ENCODE results near the gene KRTAP29-1.
"Not testable (repeated sequence)": the region's sequence is repeated elsewhere in the genome, so short reads cannot be mapped to it uniquely, and the experiment has no call there.

Gene KRTAP29-1, protein sequence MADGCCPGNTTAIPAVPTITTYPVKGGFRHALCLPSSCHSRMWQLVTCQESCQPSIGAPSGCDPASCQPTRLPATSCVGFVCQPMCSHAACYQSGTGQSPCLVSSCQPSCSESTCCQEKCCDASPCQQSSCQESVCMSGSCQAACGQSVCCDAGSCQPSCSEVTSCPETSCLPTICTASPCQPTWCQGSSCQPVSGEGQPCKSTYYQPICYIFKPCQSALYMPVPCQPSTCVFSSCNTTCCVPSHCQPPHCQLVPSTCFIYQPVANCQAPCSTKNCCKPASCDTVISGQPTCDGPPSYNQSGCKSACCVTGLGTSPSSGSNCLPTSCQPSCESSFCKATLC

DNA sequence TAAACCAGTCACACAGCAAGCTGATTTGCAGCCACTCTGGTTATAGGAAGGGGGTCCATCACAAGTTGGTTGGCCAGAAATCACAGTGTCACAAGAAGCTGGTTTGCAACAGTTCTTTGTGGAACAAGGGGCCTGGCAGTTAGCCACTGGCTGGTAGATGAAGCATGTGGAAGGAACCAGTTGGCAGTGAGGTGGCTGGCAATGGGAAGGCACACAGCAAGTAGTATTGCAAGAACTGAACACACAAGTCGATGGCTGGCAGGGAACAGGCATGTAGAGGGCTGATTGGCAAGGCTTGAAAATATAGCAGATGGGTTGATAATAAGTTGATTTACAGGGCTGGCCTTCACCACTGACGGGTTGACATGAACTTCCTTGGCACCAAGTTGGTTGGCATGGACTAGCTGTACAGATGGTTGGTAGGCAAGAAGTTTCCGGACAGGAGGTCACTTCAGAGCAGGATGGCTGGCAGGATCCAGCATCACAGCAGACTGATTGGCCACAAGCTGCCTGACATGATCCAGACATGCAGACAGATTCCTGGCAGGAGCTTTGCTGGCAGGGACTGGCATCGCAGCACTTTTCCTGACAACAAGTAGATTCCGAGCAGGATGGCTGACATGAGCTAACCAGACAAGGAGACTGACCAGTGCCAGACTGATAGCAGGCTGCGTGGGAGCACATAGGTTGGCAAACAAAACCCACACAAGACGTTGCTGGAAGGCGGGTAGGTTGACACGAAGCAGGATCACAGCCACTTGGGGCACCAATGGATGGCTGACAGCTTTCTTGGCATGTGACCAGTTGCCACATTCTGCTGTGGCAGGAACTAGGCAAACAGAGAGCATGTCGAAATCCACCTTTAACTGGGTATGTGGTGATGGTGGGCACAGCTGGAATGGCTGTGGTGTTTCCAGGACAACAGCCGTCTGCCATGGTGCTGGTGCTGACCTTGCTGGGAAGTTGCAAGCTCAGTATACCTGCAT lies at the start of gene KRTAP29-1:
TSS of gene KRTAP29-1 (minus strand) at position 936 of the 986 bp plus-strand sequence. CDS start at position 936, 0 bp downstream.
- H3K4me1 ChIP-seq (ENCODE audit: control insufficient read depth, insufficient read depth, low read length): peaks cover 4% of the 10 kb centered on the region
- no peak for DNase-seq (ENCODE audit: low read depth)
- H3K9me3 ChIP-seq (ENCODE audit: control insufficient read depth, low read length): no peaks in the 10 kb centered on the region
- H3K27me3 ChIP-seq (replicated peaks; ENCODE audit: control insufficient read depth, insufficient read depth, low read length): peaks cover 7% of the 10 kb centered on the region
- H3K36me3 ChIP-seq (ENCODE audit: control insufficient read depth, insufficient read depth, low read length, severe bottlenecking): no peaks in the 10 kb centered on the region
- H3K9ac ChIP-seq (ENCODE audit: low read length): no peak within 1 kb of the TSS
- no peak within 1 kb of the TSS for H3K4me3 ChIP-seq (ENCODE audit: low read length)

DNA sequence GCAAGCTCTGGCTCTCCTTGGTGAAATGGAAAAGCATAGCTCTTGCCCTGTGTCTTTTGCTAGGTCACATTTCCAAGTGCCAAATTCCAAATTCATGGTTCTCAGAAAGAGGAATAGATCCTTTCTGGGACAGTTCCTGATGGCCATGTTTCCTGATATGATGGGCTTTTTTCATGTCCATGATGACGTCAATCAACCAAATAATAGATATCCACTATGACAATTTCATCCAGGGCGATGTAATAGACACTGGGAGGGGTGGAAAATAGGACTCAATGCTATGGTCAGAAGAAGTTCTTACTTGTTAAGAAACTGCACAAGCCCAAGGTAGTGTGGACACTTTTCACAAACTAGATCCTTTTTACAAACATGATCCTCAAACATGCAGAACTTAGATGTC lies 48.5 kb upstream of the KRTAP29-1 start:
- Histone ChIP-seq H3K36me3 (ENCODE audit: control insufficient read depth, insufficient read depth, low read length, severe bottlenecking) (no peaks in the 10 kb centered on the region), H3K4me1 (ENCODE audit: control insufficient read depth, insufficient read depth, low read length) (no peaks in the 10 kb centered on the region), H3K9me3 (ENCODE audit: control insufficient read depth, low read length) (peaks cover 6% of the 10 kb centered on the region), H3K4me3 (ENCODE audit: low read length) (no peak overlapping the region), H3K27me3 (replicated peaks; ENCODE audit: control insufficient read depth, insufficient read depth, low read length) (peaks cover 14% of the 10 kb centered on the region), H3K9ac (ENCODE audit: low read length) (no peak overlapping the region)
- no peak for DNase-seq (ENCODE audit: low read depth)

DNA sequence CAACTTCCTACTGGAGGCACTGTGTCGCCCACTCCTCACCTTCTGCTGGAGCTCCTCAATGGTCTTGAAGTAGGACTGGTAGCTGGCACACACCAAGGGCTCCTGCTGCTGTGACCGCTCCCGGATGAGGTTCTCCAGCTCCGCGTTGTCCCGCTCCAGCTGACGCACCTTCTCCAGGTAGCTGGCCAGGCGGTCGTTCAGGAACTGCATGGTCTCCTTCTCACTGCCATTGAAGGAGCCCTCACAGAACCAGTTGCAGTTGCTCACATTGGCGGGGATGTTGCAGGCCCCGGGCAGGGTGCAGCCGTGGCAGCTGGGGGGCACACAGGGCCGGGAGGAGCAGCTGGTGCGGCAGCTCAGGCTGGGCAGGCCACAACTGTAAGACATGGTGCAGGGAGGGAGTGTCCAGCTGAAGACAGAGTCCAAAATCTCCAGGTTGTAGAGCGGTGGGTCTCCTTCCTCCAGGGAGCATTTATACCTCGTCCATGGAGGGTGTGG lies 47.8 kb upstream of the KRTAP29-1 start, which contains the start of gene KRT33A:
TSS of gene KRT33A (minus strand) at position 448 of the 498 bp plus-strand sequence. CDS start at position 387, 61 bp downstream.
- H3K36me3 ChIP-seq (ENCODE audit: control insufficient read depth, insufficient read depth, low read length, severe bottlenecking); H3K4me3 ChIP-seq (ENCODE audit: low read length); DNase-seq (ENCODE audit: low read depth); H3K4me1 ChIP-seq (ENCODE audit: control insufficient read depth, insufficient read depth, low read length); H3K9ac ChIP-seq (ENCODE audit: low read length); H3K9me3 ChIP-seq (ENCODE audit: control insufficient read depth, low read length): not testable (repeated sequence)
- H3K27me3 ChIP-seq (replicated peaks; ENCODE audit: control insufficient read depth, insufficient read depth, low read length): peaks cover 14% of the 10 kb centered on the region

DNA sequence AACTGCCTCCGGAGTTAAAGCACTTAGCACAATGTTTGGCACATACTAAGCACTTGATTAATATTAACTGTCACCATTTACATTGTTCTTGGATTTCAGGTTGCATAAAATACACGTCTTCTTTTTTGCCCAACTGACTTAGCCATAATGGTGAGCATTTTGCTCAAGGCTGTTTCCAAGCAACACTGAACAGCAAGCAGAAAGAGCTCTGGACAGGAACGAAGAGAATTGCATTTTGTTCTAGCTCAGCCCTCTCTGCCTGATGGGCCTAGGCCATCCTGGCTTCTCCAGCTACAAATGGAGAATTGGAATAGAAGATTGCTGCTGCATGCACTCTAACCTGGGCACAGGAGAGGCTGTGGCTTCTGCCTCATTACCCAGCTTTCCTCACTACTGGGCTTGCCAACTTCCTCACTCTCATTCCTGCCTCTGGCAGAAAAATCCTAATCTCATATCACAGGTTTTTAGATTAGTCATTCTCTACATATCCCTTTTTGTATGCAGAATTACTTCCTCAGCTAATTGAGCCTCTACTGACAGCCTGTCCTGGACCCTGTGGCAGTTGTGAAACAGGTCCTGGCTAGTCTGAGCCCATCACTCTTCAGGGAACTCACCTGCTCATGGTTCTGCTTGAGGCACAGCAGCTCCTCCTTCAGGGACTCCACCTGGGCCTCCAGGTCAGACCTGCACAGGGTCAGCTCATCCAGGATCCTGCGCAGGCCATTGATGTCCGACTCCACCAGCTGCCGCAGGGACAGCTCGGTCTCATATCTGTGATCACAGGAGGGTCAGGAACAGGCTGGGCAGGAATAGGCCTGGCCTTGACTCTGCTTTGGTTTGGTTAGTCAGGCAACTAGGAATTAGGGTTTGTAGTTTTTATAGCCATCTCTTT lies 45.5 kb upstream of the KRTAP29-1 start:
- H3K27me3 ChIP-seq (replicated peaks; ENCODE audit: control insufficient read depth, insufficient read depth, low read length): peaks cover 20% of the 10 kb centered on the region
- no peak overlapping the region for H3K9ac ChIP-seq (ENCODE audit: low read length)
- H3K4me1 ChIP-seq (ENCODE audit: control insufficient read depth, insufficient read depth, low read length): no peaks in the 10 kb centered on the region
- H3K36me3 ChIP-seq (ENCODE audit: control insufficient read depth, insufficient read depth, low read length, severe bottlenecking): no peaks in the 10 kb centered on the region
- peaks cover 9% of the 10 kb centered on the region for H3K9me3 ChIP-seq (ENCODE audit: control insufficient read depth, low read length)
- no peak for DNase-seq (ENCODE audit: low read depth)
- no peak overlapping the region for H3K4me3 ChIP-seq (ENCODE audit: low read length)

DNA sequence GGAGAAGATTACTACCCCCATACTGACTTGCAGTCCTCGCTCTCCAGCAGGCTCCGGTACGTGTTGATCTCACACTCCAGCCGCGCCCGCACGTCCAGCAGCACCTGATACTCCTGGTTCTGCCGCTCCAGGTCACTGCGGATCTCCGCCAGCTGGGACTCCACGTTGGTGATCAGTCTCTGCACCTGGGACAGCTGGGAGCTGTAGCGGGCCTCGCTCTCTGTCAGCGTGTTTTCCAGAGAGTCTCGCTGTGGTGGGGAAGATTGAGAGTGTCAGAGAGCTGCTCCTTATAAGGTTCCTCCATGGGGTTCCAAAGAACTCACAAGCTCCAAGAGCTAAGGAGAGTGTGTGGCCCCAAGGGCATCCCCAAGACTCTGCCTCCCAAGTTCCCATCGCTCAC lies 43.8 kb upstream of the KRTAP29-1 start:
- not testable (repeated sequence) for H3K36me3 ChIP-seq (ENCODE audit: control insufficient read depth, insufficient read depth, low read length, severe bottlenecking); DNase-seq (ENCODE audit: low read depth); H3K9ac ChIP-seq (ENCODE audit: low read length); H3K4me3 ChIP-seq (ENCODE audit: low read length); H3K4me1 ChIP-seq (ENCODE audit: control insufficient read depth, insufficient read depth, low read length)
- Histone ChIP-seq H3K27me3 (replicated peaks; ENCODE audit: control insufficient read depth, insufficient read depth, low read length) (peaks cover 17% of the 10 kb centered on the region), H3K9me3 (ENCODE audit: control insufficient read depth, low read length) (peaks cover 25% of the 10 kb centered on the region)

DNA sequence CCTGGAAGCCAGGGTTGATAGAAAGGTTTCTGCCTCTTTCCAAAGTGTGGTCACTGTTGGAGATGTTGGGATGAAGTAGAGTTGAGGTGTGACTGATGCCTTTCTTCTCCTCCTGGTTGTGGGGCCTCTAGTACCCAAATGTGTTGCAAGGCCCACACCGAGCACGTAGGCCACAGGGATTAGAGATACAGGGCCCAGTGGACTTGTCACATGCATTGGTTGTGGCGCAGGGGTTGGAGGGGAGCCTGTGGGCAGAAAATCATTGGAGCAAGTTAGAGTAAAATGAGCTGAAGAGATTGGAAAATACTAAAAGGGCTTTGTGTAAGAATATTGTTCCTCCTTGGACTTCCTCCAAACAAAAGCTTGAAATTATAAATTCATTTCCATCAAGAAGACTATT lies 43.3 kb upstream of the KRTAP29-1 start:
- Histone ChIP-seq H3K36me3 (ENCODE audit: control insufficient read depth, insufficient read depth, low read length, severe bottlenecking) (no peaks in the 10 kb centered on the region), H3K4me1 (ENCODE audit: control insufficient read depth, insufficient read depth, low read length) (no peaks in the 10 kb centered on the region), H3K27me3 (replicated peaks; ENCODE audit: control insufficient read depth, insufficient read depth, low read length) (peaks cover 13% of the 10 kb centered on the region)

DNA sequence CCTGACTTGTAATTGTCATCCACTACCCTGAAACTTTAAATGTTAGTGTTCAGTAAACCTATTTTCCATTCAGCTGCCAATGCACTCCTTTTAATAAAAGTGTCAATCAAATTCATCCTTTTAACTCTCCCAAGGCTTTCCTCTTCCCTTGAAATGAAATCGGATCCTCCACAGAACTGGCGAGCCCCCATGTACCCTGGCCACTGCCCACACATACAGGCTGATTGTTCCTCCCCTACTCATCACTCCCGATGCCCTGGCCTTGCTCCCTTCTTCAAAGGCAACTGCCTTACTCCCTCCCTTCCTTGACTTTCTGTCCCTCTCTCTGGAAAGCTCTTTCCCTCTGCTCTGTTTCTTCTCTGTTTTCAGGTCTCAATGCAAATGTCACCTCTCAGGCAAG lies 40.4 kb upstream of the KRTAP29-1 start:
- peaks cover 19% of the 10 kb centered on the region for H3K27me3 ChIP-seq (replicated peaks; ENCODE audit: control insufficient read depth, insufficient read depth, low read length)
- no peak overlapping the region for H3K9ac ChIP-seq (ENCODE audit: low read length)
- no peak for DNase-seq (ENCODE audit: low read depth)
- H3K4me3 ChIP-seq (ENCODE audit: low read length): no peak overlapping the region
- H3K4me1 ChIP-seq (ENCODE audit: control insufficient read depth, insufficient read depth, low read length): peaks cover 5% of the 10 kb centered on the region
- H3K36me3 ChIP-seq (ENCODE audit: control insufficient read depth, insufficient read depth, low read length, severe bottlenecking): no peaks in the 10 kb centered on the region
- peaks cover 26% of the 10 kb centered on the region for H3K9me3 ChIP-seq (ENCODE audit: control insufficient read depth, low read length)

More for the DNA sequence above, 43.3 kb upstream of the KRTAP29-1 start:
- H3K9me3 ChIP-seq (ENCODE audit: control insufficient read depth, low read length): peaks cover 26% of the 10 kb centered on the region
- no peak for DNase-seq (ENCODE audit: low read depth)
- H3K4me3 ChIP-seq (ENCODE audit: low read length): no peak overlapping the region
- no peak overlapping the region for H3K9ac ChIP-seq (ENCODE audit: low read length)

DNA sequence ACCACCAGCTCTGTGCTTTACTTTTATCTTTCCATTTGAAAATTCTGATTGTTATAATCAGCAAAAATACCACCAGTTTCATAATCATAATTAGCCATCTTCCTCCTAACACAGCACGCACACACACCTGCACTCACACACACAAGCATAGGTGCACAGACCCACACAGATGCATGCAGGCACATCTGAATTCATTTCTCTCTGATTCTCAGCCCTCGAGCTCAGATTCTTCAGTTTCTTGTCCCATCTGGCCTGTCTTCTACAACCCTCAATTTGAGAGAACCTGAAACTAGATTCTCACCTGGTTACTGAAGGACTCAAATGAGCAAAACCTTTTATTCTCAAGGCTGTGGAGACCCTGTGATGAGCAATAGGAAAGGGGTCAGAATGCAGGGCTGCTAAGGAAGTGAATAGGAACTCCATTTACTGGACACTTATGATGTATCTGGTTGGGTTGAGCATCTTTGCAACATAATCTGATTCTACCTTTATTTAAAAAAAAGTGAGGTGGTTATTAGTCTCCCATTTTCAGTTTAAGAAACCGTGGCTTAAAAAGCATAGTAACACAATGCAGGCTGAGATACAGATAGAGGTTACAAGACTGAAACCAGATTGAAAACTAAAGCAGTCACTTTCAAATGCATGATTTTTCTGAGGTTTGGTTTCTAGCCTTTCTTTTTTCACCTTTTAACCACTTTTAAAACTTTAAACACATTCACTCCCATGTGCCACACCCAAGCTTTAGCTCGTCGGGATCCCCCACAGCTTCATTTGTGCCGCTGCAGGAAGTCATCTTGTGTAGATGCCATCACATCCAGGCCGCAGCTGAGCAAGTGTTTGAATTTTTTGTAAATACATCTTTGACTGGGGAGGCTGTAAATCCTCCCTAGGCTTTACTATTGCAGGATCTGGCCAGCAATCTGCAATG lies 38.5 kb upstream of the KRTAP29-1 start:
- H3K4me1 ChIP-seq (ENCODE audit: control insufficient read depth, insufficient read depth, low read length): peaks cover 5% of the 10 kb centered on the region
- no peak for DNase-seq (ENCODE audit: low read depth)
- H3K36me3 ChIP-seq (ENCODE audit: control insufficient read depth, insufficient read depth, low read length, severe bottlenecking): no peaks in the 10 kb centered on the region
- H3K27me3 ChIP-seq (replicated peaks; ENCODE audit: control insufficient read depth, insufficient read depth, low read length): peaks cover 14% of the 10 kb centered on the region
- no peak overlapping the region for H3K4me3 ChIP-seq (ENCODE audit: low read length)
- no peak overlapping the region for H3K9ac ChIP-seq (ENCODE audit: low read length)
- peaks cover 26% of the 10 kb centered on the region for H3K9me3 ChIP-seq (ENCODE audit: control insufficient read depth, low read length)

DNA sequence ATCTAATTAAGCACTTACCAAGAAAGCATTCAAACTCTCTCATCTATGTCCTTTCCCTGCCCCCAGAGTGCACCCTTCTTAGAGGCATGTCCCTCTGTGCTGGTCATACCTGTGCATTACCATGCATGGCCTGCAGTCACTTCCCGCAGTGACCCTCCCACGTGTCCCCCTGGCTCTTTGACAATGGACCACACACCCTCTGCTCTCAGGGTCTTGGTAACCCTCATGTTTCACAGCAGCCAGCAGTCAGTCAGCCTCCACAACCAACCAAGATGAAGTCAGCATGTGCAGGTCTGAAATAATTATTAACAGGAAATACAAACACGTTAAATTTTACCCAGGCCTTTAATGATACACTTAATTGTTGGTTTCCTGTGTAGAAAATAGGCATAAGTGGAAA lies 37.8 kb upstream of the KRTAP29-1 start:
- Histone ChIP-seq H3K9me3 (ENCODE audit: control insufficient read depth, low read length) (peaks cover 26% of the 10 kb centered on the region), H3K27me3 (replicated peaks; ENCODE audit: control insufficient read depth, insufficient read depth, low read length) (peaks cover 14% of the 10 kb centered on the region)

More for the DNA sequence above, 37.8 kb upstream of the KRTAP29-1 start:
- DNase-seq (ENCODE audit: low read depth): no peak
- no peak overlapping the region for H3K4me3 ChIP-seq (ENCODE audit: low read length)
- no peaks in the 10 kb centered on the region for H3K36me3 ChIP-seq (ENCODE audit: control insufficient read depth, insufficient read depth, low read length, severe bottlenecking)
- peaks cover 5% of the 10 kb centered on the region for H3K4me1 ChIP-seq (ENCODE audit: control insufficient read depth, insufficient read depth, low read length)
- no peak overlapping the region for H3K9ac ChIP-seq (ENCODE audit: low read length)

Measured in adipocyte (in vitro differentiated cells).